ENCODE results near the gene SERPINA10.
"Not testable (repeated sequence)": the region's sequence is repeated elsewhere in the genome, so short reads cannot be mapped to it uniquely, and the experiment has no call there.

The SERPINA10 gene

GRCh38 chr14:94282991-94283723 lies 9.9 kb downstream of the SERPINA10 start:
- no peak for DNase-seq

- no peak for DNase-seq
These were observed 14.3 kb downstream of the SERPINA10 start for GRCh38 chr14:94278731-94279130.

- DNase-seq: not testable (repeated sequence)
These were observed 16.0 kb downstream of the SERPINA10 start for GRCh38 chr14:94276898-94277561.

GRCh38 chr14:94269156-94269555 lies 23.9 kb downstream of the SERPINA10 start:
- no peak for DNase-seq

GRCh38 chr14:94268582-94268981 lies 24.5 kb downstream of the SERPINA10 start:
- DNase-seq: not testable (repeated sequence)

- no peak for DNase-seq
These were observed 25.7 kb downstream of the SERPINA10 start for GRCh38 chr14:94267352-94267751.

- DNase-seq: not testable (repeated sequence)
These were observed 28.9 kb downstream of the SERPINA10 start for GRCh38 chr14:94264195-94264594.

GRCh38 chr14:94244182-94244581 lies 48.9 kb downstream of the SERPINA10 start:
- DNase-seq: no peak

GRCh38 chr14:94239406-94239805 lies 53.7 kb downstream of the SERPINA10 start:
- DNase-seq: no peak

- DNase-seq: no peak
These were observed 55.1 kb downstream of the SERPINA10 start for GRCh38 chr14:94237983-94238382.

GRCh38 chr14:94237046-94237445 lies 56.0 kb downstream of the SERPINA10 start:
- no peak for DNase-seq

Data from femur (tissue), 1 donor.